H1 (cell line): ENCODE data around the gene TLCD3B. TPM values are rescaled to one million over a fixed set of nuclear protein-coding genes. Genes with fewer than 3 reads are reported as not detected.
A peak's percentile ranks its signal among the peaks of the same experiment; 100 is the strongest.

Experiments
- CTCF ChIA-PET: fragments of 300-600 bp; sonication (Branson Sonifier 250); formaldehyde crosslinking; loops from one replicate; lab custom pipeline; 2021; ENCODE audit not compliant: partially characterized antibody; lab: Charles Lee
- POLR2A ChIA-PET: fragments of 300-600 bp; sonication (Branson Sonifier 250); formaldehyde crosslinking; loops from one replicate; lab custom pipeline; 2021; ENCODE audit warnings: inconsistent platforms; ENCODE audit not compliant: partially characterized antibody; lab: Charles Lee
- DNase-seq, 2 experiments: peaks; one replicate each; pipeline versions ENCODE4 v3.0.0 to v3.0.0-alpha.2; 2010 to 2022; ENCODE audit warnings: low spot score in 2 of 2, low read depth in 1 of 2, mixed read lengths in 1 of 2
- FAIRE-seq: peaks from 2 replicates; lab custom pipeline; 2011; peaks lifted over from hg19 to GRCh38; lab: Jason Lieb, UNC
- H2AFZ ChIP-seq: 2 replicates; pipeline ENCODE4 v1.8.1; 2012; ENCODE audit warnings: low read length, inconsistent platforms
- H2AK5ac ChIP-seq: 2 replicates; pipeline ENCODE4 v1.6.1; 2013; ENCODE audit warnings: low read depth, low read length
- H2BK120ac ChIP-seq: replicated peaks from 2 replicates; pipeline ENCODE3; 2013; ENCODE audit warnings: low read depth, low read length, inconsistent platforms
- H2BK12ac ChIP-seq: 2 replicates; pipeline ENCODE4 v1.6.1; 2013; ENCODE audit warnings: low read depth, low read length
- H2BK15ac ChIP-seq: 2 replicates; pipeline ENCODE4 v1.6.1; 2013; ENCODE audit warnings: low read length
- H2BK20ac ChIP-seq: 2 replicates; pipeline ENCODE4 v1.6.1; 2013; ENCODE audit warnings: low read length
- H2BK5ac ChIP-seq: 2 replicates; pipeline ENCODE4 v1.6.1; 2013; ENCODE audit warnings: low read depth, low read length
- H3K14ac ChIP-seq: 2 replicates; pipeline ENCODE4 v1.6.1; 2013; ENCODE audit warnings: inconsistent platforms; ENCODE audit not compliant: insufficient read length
- H3K18ac ChIP-seq: 2 replicates; pipeline ENCODE4 v1.6.1; 2013; ENCODE audit warnings: low read length; ENCODE audit errors: extremely low read depth
- H3K23ac ChIP-seq: 2 replicates; pipeline ENCODE4 v1.6.1; 2013; ENCODE audit warnings: inconsistent platforms; ENCODE audit not compliant: insufficient read length
- H3K23me2 ChIP-seq: 2 replicates; pipeline ENCODE4 v1.6.1; 2013; ENCODE audit warnings: low read depth, low read length
- H3K27ac ChIP-seq: 2 replicates; pipeline ENCODE4 v1.6.1; 2011; ENCODE audit warnings: low read depth, low read length, inconsistent platforms
- H3K27me3 ChIP-seq, 4 experiments: replicated peaks in 1 of 4; 1 replicate in 1 of 4; 2 replicates in 3 of 4; pipeline versions ENCODE4 v1.6.1 to v1.8.1; 2011 to 2013; ENCODE audit warnings: low read length in 3 of 4, mild to moderate bottlenecking in 3 of 4, inconsistent platforms in 2 of 4, mixed read lengths in 2 of 4, moderate library complexity in 1 of 4; ENCODE audit not compliant: control insufficient read depth in 3 of 4, insufficient read depth in 3 of 4; ENCODE audit errors: extremely low read depth in 1 of 4
- H3K36me3 ChIP-seq, 4 experiments: 2 replicates each; pipeline versions ENCODE4 v1.6.1 to v1.8.1; 2011 to 2013; ENCODE audit warnings: mild to moderate bottlenecking in 4 of 4, low read length in 3 of 4, moderate library complexity in 2 of 4, control low read depth in 1 of 4, inconsistent platforms in 1 of 4; ENCODE audit not compliant: insufficient read depth in 4 of 4, control insufficient read depth in 2 of 4
- H3K4ac ChIP-seq: replicated peaks from 2 replicates; pipeline ENCODE3; 2013; ENCODE audit warnings: low read length, low read depth, mixed read lengths, inconsistent platforms; ENCODE audit not compliant: insufficient read length
- H3K4me1 ChIP-seq, 4 experiments: replicated peaks in 1 of 4; 1 replicate in 1 of 4; 2 replicates in 3 of 4; pipeline versions ENCODE4 v1.6.1 to v1.8.1; 2011 to 2013; ENCODE audit warnings: low read length in 3 of 4, inconsistent platforms in 2 of 4, mixed read lengths in 1 of 4; ENCODE audit not compliant: insufficient read depth in 4 of 4, control insufficient read depth in 3 of 4
- H3K4me2 ChIP-seq, 2 experiments: 2 replicates each; pipeline versions ENCODE4 v1.6.1 to v1.8.1; 2011 to 2013; ENCODE audit warnings: low read depth in 2 of 2, low read length in 2 of 2, control low read depth in 1 of 2, inconsistent platforms in 1 of 2, mild to moderate bottlenecking in 1 of 2; ENCODE audit not compliant: insufficient read depth in 1 of 2
- H3K4me3 ChIP-seq, 4 experiments: fragments of 200-600, 300-600 bp in 1 of 4; sonication (generic), shearing (Covaris generic), sonication (Bioruptor Twin) in 1 of 4; 2 replicates each; pipeline versions ENCODE4 v1.5.1 to v1.8.1; 2011 to 2016; ENCODE audit warnings: low read length in 4 of 4, low read depth in 3 of 4, control low read depth in 2 of 4, inconsistent platforms in 2 of 4, mild to moderate bottlenecking in 2 of 4, mixed read lengths in 1 of 4, moderate library complexity in 1 of 4; ENCODE audit not compliant: insufficient read depth in 2 of 4; ENCODE audit errors: extremely low read depth in 1 of 4
- H3K56ac ChIP-seq: replicated peaks from 2 replicates; pipeline ENCODE3; 2013; ENCODE audit warnings: low read depth, mild to moderate bottlenecking, mixed read lengths, low read length, inconsistent platforms; ENCODE audit not compliant: insufficient read length
- H3K79me1 ChIP-seq: 2 replicates; pipeline ENCODE4 v1.6.1; 2013; ENCODE audit warnings: low read depth, low read length, control low read depth
- H3K79me2 ChIP-seq, 2 experiments: 2 replicates each; pipeline versions ENCODE4 v1.6.1 to v1.8.1; 2012 to 2013; ENCODE audit warnings: low read length in 2 of 2, mild to moderate bottlenecking in 2 of 2, inconsistent platforms in 1 of 2; ENCODE audit not compliant: insufficient read depth in 2 of 2, control insufficient read depth in 1 of 2
- H3K9ac ChIP-seq, 4 experiments: replicated peaks in 1 of 4; 1 replicate in 1 of 4; 2 replicates in 3 of 4; pipeline versions ENCODE4 v1.6.1 to v1.8.1; 2011 to 2013; ENCODE audit warnings: low read depth in 3 of 4, low read length in 3 of 4, control low read depth in 2 of 4, mild to moderate bottlenecking in 2 of 4, moderate library complexity in 2 of 4, inconsistent platforms in 1 of 4; ENCODE audit errors: extremely low read depth in 1 of 4
- H3K9me3 ChIP-seq, 2 experiments: 2 replicates each; pipeline versions ENCODE4 v1.6.1 to v1.8.1; 2012 to 2013; ENCODE audit warnings: mild to moderate bottlenecking in 2 of 2, moderate library complexity in 2 of 2, control low read depth in 1 of 2, inconsistent platforms in 1 of 2, low read depth in 1 of 2, low read length in 1 of 2, mixed read lengths in 1 of 2; ENCODE audit not compliant: insufficient read depth in 2 of 2
- H4K20me1 ChIP-seq, 2 experiments: replicated peaks in 1 of 2; 2 replicates each; pipeline versions ENCODE3 to v1.8.1; 2011 to 2013; ENCODE audit warnings: inconsistent platforms in 2 of 2, low read length in 2 of 2, mild to moderate bottlenecking in 1 of 2; ENCODE audit not compliant: insufficient read depth in 2 of 2, control insufficient read depth in 1 of 2
- H4K5ac ChIP-seq: 2 replicates; pipeline ENCODE4 v1.6.1; 2013; ENCODE audit warnings: low read length, low read depth, mixed read lengths, inconsistent platforms; ENCODE audit not compliant: insufficient read length
- H4K8ac ChIP-seq: 2 replicates; pipeline ENCODE4 v1.8.0; 2013; ENCODE audit warnings: mild to moderate bottlenecking, moderate library complexity, low read length, inconsistent platforms; ENCODE audit not compliant: insufficient read depth; ENCODE audit errors: extremely low read depth
- H4K91ac ChIP-seq: replicated peaks from 2 replicates; pipeline ENCODE3; 2013; ENCODE audit warnings: low read length, mixed read lengths, inconsistent platforms; ENCODE audit not compliant: insufficient read length
- CHD2 ChIP-seq: IDR thresholded peaks from 2 replicates; pipeline ENCODE4 v1.6.1; 2012; ENCODE audit warnings: low read length, improper control_type of control experiment
- POLR2AphosphoS5 ChIP-seq: IDR thresholded peaks from 2 replicates; pipeline ENCODE4 v1.6.1; 2011; ENCODE audit warnings: low read depth, low read length
- WGBS, 2 experiments: shearing (Covaris generic) in 1 of 2; methylation state at CpG; one replicate each; pipeline versions ENCODE4 v1.1.6 to v1.1.7; 2013 to 2015; ENCODE audit warnings: low lambda C conversion rate in 2 of 2, mixed read lengths in 2 of 2, inconsistent platforms in 1 of 2, low coverage in 1 of 2, missing lambda C conversion rate in 1 of 2; ENCODE audit not compliant: insufficient replicate concordance in 2 of 2, insufficient coverage in 1 of 2, insufficient read length in 1 of 2; ENCODE audit errors: extremely low coverage in 1 of 2, missing lambda C conversion rate in 1 of 2; 5-methylcytosine and 5-hydroxymethylcytosine counted together
- polyA plus RNA-seq, 7 experiments: library from polyadenylated mRNA; depleted of rRNA in 3 of 7; stranded (reverse) in 5 of 7; unstranded in 2 of 7; fragments of >200 nt in 5 of 7; fragments of 200-250 nt in 2 of 7; gene quantifications; 1 replicate in 5 of 7; 2 replicates in 1 of 7; 4 replicates in 1 of 7; pipeline versions ENCODE4 v1.2.1 to v1.2.3, GENCODE V29; 2011 to 2013; ENCODE audit warnings: missing spikeins in 2 of 7, mixed read lengths in 2 of 7
- total RNA-seq: library from RNA; stranded (reverse); fragmentation: NEBNext Ultra II Directional; extraction: Animal tissue kit (Norgen Biotek cat#: 25700); gene quantifications from 2 replicates; pipeline ENCODE4 v1.2.1, GENCODE V29; 2021

Gene TLCD3B
- total and polyA plus RNA-seq, 2 of the 8 experiments (the other 6 are each of a cell fraction or from before 2014, with no cell fraction given), result 15.2 to 26.9 TPM

DNA sequence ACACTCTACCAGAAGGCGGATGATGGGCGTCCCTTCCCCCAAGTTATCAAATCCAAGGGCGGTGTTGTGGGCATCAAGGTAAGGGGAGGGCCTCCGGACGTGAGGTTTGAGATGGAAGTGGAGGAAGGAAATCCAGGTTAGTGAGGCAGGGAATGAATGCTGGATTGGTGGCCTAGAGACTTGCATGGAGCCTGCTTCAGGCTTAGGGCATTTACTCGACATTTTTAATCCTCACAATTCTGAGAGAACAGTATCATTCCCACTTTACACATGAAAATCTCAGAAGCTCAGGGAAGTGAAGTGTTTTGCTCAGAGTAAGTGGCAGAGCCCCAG is 36.5 kb upstream of the TLCD3B start:
- no peak for FAIRE-seq
- Histone ChIP-seq H3K79me2 (peaks cover 15 to 30% of the 10 kb centered on the region in 2 experiments), H2AFZ (no peak overlapping the region), H3K36me3 (peaks cover 19 to 54% (median 47%) of the 10 kb centered on the region in 4 experiments), H3K9me3 (no peaks in the 10 kb centered on the region), H2BK15ac (no peak overlapping the region), H3K4me3 (peak overlapping the region in 1 of 4 experiments; percentile 85; a peak in 1 of 8 replicates), H2BK120ac (no peak overlapping the region), H2BK12ac (no peak overlapping the region), H4K91ac (no peak overlapping the region), H3K4me2 (peak overlapping the region; percentile 73 to 81; a peak in 2 of 4 replicates), H3K9ac (no peak overlapping the region), H3K27ac (no peak overlapping the region), H3K23me2 (peaks cover 18% of the 10 kb centered on the region), H2BK5ac (no peak overlapping the region; the same call in 1 of the 2 replicates), H4K8ac (no peak overlapping the region), H2BK20ac (no peak overlapping the region), H2AK5ac (no peak overlapping the region), H3K56ac (no peak overlapping the region), H4K20me1 (peaks cover 16 to 35% of the 10 kb centered on the region in 2 experiments), H3K18ac (no peak overlapping the region), H3K27me3 (no peaks in the 10 kb centered on the region), H3K23ac (no peak overlapping the region), H3K14ac (no peak overlapping the region), H3K79me1 (peaks cover 9% of the 10 kb centered on the region; the same call in 1 of the 2 replicates), H3K4ac (no peak overlapping the region), H3K4me1 (peaks cover 6 to 23% (median 11%) of the 10 kb centered on the region in 4 experiments), H4K5ac (no peak overlapping the region)
- peak; percentile 38; the same call in 1 of the 2 replicates for TF ChIP-seq POLR2AphosphoS5
- no peak for TF ChIP-seq CHD2
- no peak for DNase-seq
- CTCF ChIA-PET, result interaction anchor here (1.9 to 7.3 kb wide), 4 partner anchors 9 to 45 kb away, joined by 6 to 51 read pairs (median 10); partner anchors contain the start of genes GDPD3, PPP4C and TBX6
- WGBS, 2 experiments, result 92% methylated on average over 6 of the region's 6 CpGs; no CpG with 5 or more reads in 1 of the 2 experiments
- POLR2A ChIA-PET, result interaction anchor here (1.6 to 21.2 kb wide), 5 partner anchors 11 to 65 kb away, joined by 3 to 353 read pairs (median 88); partner anchors contain the start of genes PPP4C, TBX6, TLCD3B and YPEL3
